DND-41 (cell line): Measurements from ENCODE around the gene MRPL36.

Experiments used
- ATAC-seq: fragments of 200-7000 bp; cut with Tn5 transposase; 3 replicates; pipeline ENCODE4 v1.9.1; 2021; ENCODE audit warnings: low read depth; ENCODE audit not compliant: insufficient read depth
- DNase-seq: peaks from one replicate; pipeline ENCODE4 v3.0.0-alpha.2; 2020
- H2AFZ ChIP-seq: 2 replicates; pipeline ENCODE4 v1.6.0; 2012; ENCODE audit warnings: low read depth, low read length
- H3K27ac ChIP-seq: 2 replicates; pipeline ENCODE4 v1.5.1; 2012; ENCODE audit warnings: low read length, inconsistent platforms
- H3K27me3 ChIP-seq: fragments of 200-600 bp; sonication (generic); 2 replicates; pipeline ENCODE4 v1.6.0; 2012; ENCODE audit warnings: low read length, mild to moderate bottlenecking, inconsistent platforms; ENCODE audit not compliant: insufficient read depth, poor library complexity
- H3K36me3 ChIP-seq: 2 replicates; pipeline ENCODE4 v1.5.1; 2012; ENCODE audit warnings: low read length, inconsistent platforms; ENCODE audit not compliant: insufficient read depth
- H3K4me1 ChIP-seq: 2 replicates; pipeline ENCODE4 v1.5.1; 2012; ENCODE audit warnings: mild to moderate bottlenecking, low read length; ENCODE audit not compliant: insufficient read depth
- H3K4me2 ChIP-seq: 2 replicates; pipeline ENCODE4 v1.6.0; 2012; ENCODE audit warnings: mild to moderate bottlenecking, moderate library complexity, low read length, inconsistent platforms; ENCODE audit not compliant: insufficient read depth
- H3K4me3 ChIP-seq, 2 experiments: fragments of 200-600 bp in 1 of 2; shearing (Covaris generic) in 1 of 2; 2 replicates each; pipeline ENCODE4 v1.5.1; 2012 to 2016; ENCODE audit warnings: inconsistent platforms in 2 of 2, low read length in 2 of 2, mild to moderate bottlenecking in 2 of 2, low read depth in 1 of 2, moderate library complexity in 1 of 2
- H3K79me2 ChIP-seq: 2 replicates; pipeline ENCODE4 v1.6.0; 2012; ENCODE audit warnings: low read length, inconsistent platforms; ENCODE audit not compliant: insufficient read depth
- H3K9ac ChIP-seq: 2 replicates; pipeline ENCODE4 v1.6.0; 2012; ENCODE audit warnings: low read depth, mild to moderate bottlenecking, inconsistent platforms, low read length, moderate library complexity
- H3K9me3 ChIP-seq: 2 replicates; pipeline ENCODE4 v1.5.1; 2012; ENCODE audit warnings: low read length, moderate library complexity, mild to moderate bottlenecking, inconsistent platforms; ENCODE audit not compliant: insufficient read depth, severe bottlenecking
- H4K20me1 ChIP-seq: 2 replicates; pipeline ENCODE4 v1.6.0; 2012; ENCODE audit warnings: low read length; ENCODE audit not compliant: insufficient read depth
- CTCF ChIP-seq: IDR thresholded peaks from 2 replicates; pipeline ENCODE4 v1.5.1; 2012; ENCODE audit warnings: borderline replicate concordance, low read length, moderate library complexity, mild to moderate bottlenecking; ENCODE audit not compliant: poor library complexity, severe bottlenecking; ENCODE audit errors: extremely low read depth
- EZH2 ChIP-seq: IDR thresholded peaks from 3 replicates; pipeline ENCODE4 v1.6.1; 2012; ENCODE audit warnings: borderline replicate concordance, low read depth, mild to moderate bottlenecking, moderate library complexity, low read length, inconsistent platforms; ENCODE audit not compliant: severe bottlenecking

MRPL36 gene

GRCh38 chr5:1827886-1828397 is 28.3 kb upstream of the MRPL36 start:
- Histone ChIP-seq H3K9ac (no peak overlapping the region), H3K36me3 (peaks cover 33% of the 10 kb centered on the region), H3K4me1 (no peaks in the 10 kb centered on the region), H3K27me3 (no peaks in the 10 kb centered on the region), H3K27ac (no peak overlapping the region), H3K9me3 (no peaks in the 10 kb centered on the region), H3K4me3 (no peak overlapping the region), H3K79me2 (no peaks in the 10 kb centered on the region), H2AFZ (no peak overlapping the region), H3K4me2 (no peak overlapping the region), H4K20me1 (peaks cover 5% of the 10 kb centered on the region)
- TF ChIP-seq EZH2 (no peak), CTCF (no peak)
- peak; percentile 43 for DNase-seq
- ATAC-seq = peak; percentile 64; the same call in 2 of the 3 replicates

GRCh38 chr5:1827025-1827885 is 27.6 kb upstream of the MRPL36 start:
- H3K4me3 ChIP-seq = no peak overlapping the region

GRCh38 chr5:1826235-1826980 is 26.8 kb upstream of the MRPL36 start:
- H2AFZ ChIP-seq = no peak overlapping the region
- TF ChIP-seq CTCF = no peak
- TF ChIP-seq EZH2 = no peak
- DNase-seq (no peak), ATAC-seq (no peak)
- no peaks in the 10 kb centered on the region for H3K4me1 ChIP-seq
- H3K79me2 ChIP-seq = no peaks in the 10 kb centered on the region
- H3K27me3 ChIP-seq = no peaks in the 10 kb centered on the region
- no peak overlapping the region for H3K4me3 ChIP-seq
- no peak overlapping the region for H3K9ac ChIP-seq
- H3K36me3 ChIP-seq = peaks cover 44% of the 10 kb centered on the region
- H3K9me3 ChIP-seq = no peaks in the 10 kb centered on the region
- no peak overlapping the region for H3K27ac ChIP-seq
- H3K4me2 ChIP-seq = no peak overlapping the region
- peaks cover 5% of the 10 kb centered on the region for H4K20me1 ChIP-seq

More at GRCh38 chr5:1827025-1827885, 27.6 kb upstream of the MRPL36 start:
- H3K4me2 ChIP-seq = no peak overlapping the region
- no peaks in the 10 kb centered on the region for H3K79me2 ChIP-seq
- TF ChIP-seq CTCF (no peak), EZH2 (no peak)
- peaks cover 5% of the 10 kb centered on the region for H4K20me1 ChIP-seq
- H3K9me3 ChIP-seq = no peaks in the 10 kb centered on the region
- no peak overlapping the region for H2AFZ ChIP-seq
- ATAC-seq (no peak), DNase-seq (no peak)
- H3K4me1 ChIP-seq = no peaks in the 10 kb centered on the region
- H3K9ac ChIP-seq = no peak overlapping the region
- peaks cover 36% of the 10 kb centered on the region for H3K36me3 ChIP-seq
- H3K27ac ChIP-seq = no peak overlapping the region
- no peaks in the 10 kb centered on the region for H3K27me3 ChIP-seq
